Sigmoid colon (tissue), 3 donors: Measurements from ENCODE around the gene APBB2.

ENCODE experiments used
- CTCF ChIP-seq, 4 experiments: fragments of 450-650 bp in 3 of 4; fragments of 200-600 bp in 1 of 4; IDR thresholded peaks; one replicate each; pipeline ENCODE4 v1.5.1; 2016 to 2019; ENCODE audit warnings: antibody characterized with exemption in 4 of 4, mild to moderate bottlenecking in 3 of 4, moderate library complexity in 2 of 4
- POLR2A ChIP-seq, 2 donors: fragments of 450-650 bp; IDR thresholded peaks; one replicate each; pipeline ENCODE4 v1.6.1; 2016; ENCODE audit warnings: antibody characterized with exemption in 2 of 2, mild to moderate bottlenecking in 2 of 2, moderate library complexity in 2 of 2

GRCh38 chr4:40978548-40978947 is 235.8 kb downstream of the APBB2 start:
- TF ChIP-seq CTCF (IDR thresholded peaks at IDR 0.05) (no peak), POLR2A (IDR thresholded peaks at IDR 0.05) (no peak)
